ENCODE measurements around the gene MRPL12. TPM values are rescaled to one million over a fixed set of nuclear protein-coding genes. Genes with fewer than 3 reads are reported as not detected.

MRPL12 gene
- total and polyA plus RNA-seq, 2 of the 8 experiments (the other 6 are each of a cell fraction or from before 2014, with no cell fraction given): 120 to 141 TPM

DNA sequence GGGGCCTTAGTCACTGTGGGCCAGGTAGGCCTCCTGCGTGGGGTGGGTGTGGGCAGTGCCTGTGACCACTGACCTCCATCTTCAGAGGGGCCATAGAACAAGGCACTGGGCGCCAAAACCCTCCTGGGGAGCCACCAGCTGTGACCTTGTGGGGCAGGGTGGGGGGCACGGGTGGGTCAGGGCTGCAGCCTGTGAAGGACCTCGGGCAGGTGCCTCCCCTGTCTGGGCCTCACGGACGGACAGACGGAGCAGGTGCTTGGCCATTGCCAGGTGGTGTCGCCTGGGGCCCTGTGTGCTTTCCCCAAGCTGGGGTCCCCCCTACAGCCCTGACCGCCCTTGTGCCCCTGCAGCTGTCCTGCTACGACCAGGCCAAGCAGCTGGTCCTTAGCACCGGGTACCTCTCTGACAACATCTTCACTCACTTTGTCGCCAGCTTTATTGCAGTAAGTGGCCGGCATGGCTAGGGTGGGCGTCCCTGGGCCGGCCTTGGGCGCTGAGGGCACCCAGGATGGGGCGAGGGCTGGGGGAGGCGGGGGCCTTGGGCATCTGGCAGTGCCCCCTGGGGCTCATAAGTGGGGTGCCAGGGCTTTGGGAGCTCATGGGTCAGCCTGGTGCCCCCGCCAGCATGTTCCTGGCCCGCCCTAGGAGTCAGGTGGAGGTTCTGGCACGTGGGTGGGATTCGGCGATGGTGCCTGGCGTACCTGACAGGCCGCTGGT, 14.0 kb downstream of the MRPL12 start (continued):
- TF ChIP-seq, protein P1, sequence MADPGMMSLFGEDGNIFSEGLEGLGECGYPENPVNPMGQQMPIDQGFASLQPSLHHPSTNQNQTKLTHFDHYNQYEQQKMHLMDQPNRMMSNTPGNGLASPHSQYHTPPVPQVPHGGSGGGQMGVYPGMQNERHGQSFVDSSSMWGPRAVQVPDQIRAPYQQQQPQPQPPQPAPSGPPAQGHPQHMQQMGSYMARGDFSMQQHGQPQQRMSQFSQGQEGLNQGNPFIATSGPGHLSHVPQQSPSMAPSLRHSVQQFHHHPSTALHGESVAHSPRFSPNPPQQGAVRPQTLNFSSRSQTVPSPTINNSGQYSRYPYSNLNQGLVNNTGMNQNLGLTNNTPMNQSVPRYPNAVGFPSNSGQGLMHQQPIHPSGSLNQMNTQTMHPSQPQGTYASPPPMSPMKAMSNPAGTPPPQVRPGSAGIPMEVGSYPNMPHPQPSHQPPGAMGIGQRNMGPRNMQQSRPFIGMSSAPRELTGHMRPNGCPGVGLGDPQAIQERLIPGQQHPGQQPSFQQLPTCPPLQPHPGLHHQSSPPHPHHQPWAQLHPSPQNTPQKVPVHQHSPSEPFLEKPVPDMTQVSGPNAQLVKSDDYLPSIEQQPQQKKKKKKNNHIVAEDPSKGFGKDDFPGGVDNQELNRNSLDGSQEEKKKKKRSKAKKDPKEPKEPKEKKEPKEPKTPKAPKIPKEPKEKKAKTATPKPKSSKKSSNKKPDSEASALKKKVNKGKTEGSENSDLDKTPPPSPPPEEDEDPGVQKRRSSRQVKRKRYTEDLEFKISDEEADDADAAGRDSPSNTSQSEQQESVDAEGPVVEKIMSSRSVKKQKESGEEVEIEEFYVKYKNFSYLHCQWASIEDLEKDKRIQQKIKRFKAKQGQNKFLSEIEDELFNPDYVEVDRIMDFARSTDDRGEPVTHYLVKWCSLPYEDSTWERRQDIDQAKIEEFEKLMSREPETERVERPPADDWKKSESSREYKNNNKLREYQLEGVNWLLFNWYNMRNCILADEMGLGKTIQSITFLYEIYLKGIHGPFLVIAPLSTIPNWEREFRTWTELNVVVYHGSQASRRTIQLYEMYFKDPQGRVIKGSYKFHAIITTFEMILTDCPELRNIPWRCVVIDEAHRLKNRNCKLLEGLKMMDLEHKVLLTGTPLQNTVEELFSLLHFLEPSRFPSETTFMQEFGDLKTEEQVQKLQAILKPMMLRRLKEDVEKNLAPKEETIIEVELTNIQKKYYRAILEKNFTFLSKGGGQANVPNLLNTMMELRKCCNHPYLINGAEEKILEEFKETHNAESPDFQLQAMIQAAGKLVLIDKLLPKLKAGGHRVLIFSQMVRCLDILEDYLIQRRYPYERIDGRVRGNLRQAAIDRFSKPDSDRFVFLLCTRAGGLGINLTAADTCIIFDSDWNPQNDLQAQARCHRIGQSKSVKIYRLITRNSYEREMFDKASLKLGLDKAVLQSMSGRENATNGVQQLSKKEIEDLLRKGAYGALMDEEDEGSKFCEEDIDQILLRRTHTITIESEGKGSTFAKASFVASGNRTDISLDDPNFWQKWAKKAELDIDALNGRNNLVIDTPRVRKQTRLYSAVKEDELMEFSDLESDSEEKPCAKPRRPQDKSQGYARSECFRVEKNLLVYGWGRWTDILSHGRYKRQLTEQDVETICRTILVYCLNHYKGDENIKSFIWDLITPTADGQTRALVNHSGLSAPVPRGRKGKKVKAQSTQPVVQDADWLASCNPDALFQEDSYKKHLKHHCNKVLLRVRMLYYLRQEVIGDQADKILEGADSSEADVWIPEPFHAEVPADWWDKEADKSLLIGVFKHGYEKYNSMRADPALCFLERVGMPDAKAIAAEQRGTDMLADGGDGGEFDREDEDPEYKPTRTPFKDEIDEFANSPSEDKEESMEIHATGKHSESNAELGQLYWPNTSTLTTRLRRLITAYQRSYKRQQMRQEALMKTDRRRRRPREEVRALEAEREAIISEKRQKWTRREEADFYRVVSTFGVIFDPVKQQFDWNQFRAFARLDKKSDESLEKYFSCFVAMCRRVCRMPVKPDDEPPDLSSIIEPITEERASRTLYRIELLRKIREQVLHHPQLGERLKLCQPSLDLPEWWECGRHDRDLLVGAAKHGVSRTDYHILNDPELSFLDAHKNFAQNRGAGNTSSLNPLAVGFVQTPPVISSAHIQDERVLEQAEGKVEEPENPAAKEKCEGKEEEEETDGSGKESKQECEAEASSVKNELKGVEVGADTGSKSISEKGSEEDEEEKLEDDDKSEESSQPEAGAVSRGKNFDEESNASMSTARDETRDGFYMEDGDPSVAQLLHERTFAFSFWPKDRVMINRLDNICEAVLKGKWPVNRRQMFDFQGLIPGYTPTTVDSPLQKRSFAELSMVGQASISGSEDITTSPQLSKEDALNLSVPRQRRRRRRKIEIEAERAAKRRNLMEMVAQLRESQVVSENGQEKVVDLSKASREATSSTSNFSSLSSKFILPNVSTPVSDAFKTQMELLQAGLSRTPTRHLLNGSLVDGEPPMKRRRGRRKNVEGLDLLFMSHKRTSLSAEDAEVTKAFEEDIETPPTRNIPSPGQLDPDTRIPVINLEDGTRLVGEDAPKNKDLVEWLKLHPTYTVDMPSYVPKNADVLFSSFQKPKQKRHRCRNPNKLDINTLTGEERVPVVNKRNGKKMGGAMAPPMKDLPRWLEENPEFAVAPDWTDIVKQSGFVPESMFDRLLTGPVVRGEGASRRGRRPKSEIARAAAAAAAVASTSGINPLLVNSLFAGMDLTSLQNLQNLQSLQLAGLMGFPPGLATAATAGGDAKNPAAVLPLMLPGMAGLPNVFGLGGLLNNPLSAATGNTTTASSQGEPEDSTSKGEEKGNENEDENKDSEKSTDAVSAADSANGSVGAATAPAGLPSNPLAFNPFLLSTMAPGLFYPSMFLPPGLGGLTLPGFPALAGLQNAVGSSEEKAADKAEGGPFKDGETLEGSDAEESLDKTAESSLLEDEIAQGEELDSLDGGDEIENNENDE (IDR thresholded peaks at IDR 0.05; ENCODE audit: insufficient replicate concordance, low read length): no peak
- TF ChIP-seq BRCA1 (IDR thresholded peaks at IDR 0.05; ENCODE audit: low read depth, low read length): no peak
- TF ChIP-seq KDM5A (IDR thresholded peaks at IDR 0.05; ENCODE audit: low read length): no peak
- no peak for TF ChIP-seq EZH2 (IDR thresholded peaks at IDR 0.05; ENCODE audit: low read depth, low read length, severe bottlenecking)
- TF ChIP-seq EGR1 (IDR thresholded peaks at IDR 0.05; ENCODE audit: borderline replicate concordance, low read depth, low read length): no peak
- no peak for TF ChIP-seq RXRA (IDR thresholded peaks at IDR 0.05; ENCODE audit: insufficient read depth, low read depth, low read length)
